Neural cell (in vitro differentiated cells): Measurements from ENCODE around the gene NECTIN3. TPM values are rescaled to one million over a fixed set of nuclear protein-coding genes. Genes with fewer than 3 reads are reported as not detected.

ENCODE experiments used
- H2AFZ ChIP-seq: fragments of 200-600, 300-800 bp; sonication (generic), shearing (Covaris generic); 2 replicates; pipeline ENCODE4 v1.6.0; 2014; ENCODE audit warnings: low read depth, mild to moderate bottlenecking, antibody characterized with exemption, low read length, moderate library complexity
- H3F3A ChIP-seq: fragments of 200-600 bp; shearing (Covaris generic); 2 replicates; pipeline ENCODE4 v1.6.1; 2016; ENCODE audit warnings: mild to moderate bottlenecking, moderate library complexity, mixed read lengths, antibody characterized with exemption, low read length; ENCODE audit not compliant: insufficient read depth, poor library complexity, severe bottlenecking
- H3K27ac ChIP-seq: fragments of 200-600, 300-800 bp; sonication (generic), shearing (Covaris generic); 2 replicates; pipeline ENCODE4 v1.5.1; 2014; ENCODE audit warnings: mild to moderate bottlenecking, low read length, moderate library complexity
- H3K27me3 ChIP-seq: fragments of 300-800, 200-600 bp; sonication (generic), shearing (Covaris generic); 2 replicates; pipeline ENCODE4 v1.6.0; 2014; ENCODE audit warnings: mild to moderate bottlenecking, low read depth, low read length, moderate library complexity; ENCODE audit not compliant: insufficient read depth
- H3K36me3 ChIP-seq: fragments of 300-800, 200-600 bp; sonication (generic), shearing (Covaris generic); 2 replicates; pipeline ENCODE4 v1.5.1; 2014; ENCODE audit warnings: mild to moderate bottlenecking, antibody characterized with exemption, low read length, moderate library complexity; ENCODE audit not compliant: insufficient read depth
- H3K4me2 ChIP-seq: fragments of 300-800, 200-600 bp; sonication (generic), shearing (Covaris generic); 2 replicates; pipeline ENCODE4 v1.6.0; 2014; ENCODE audit warnings: mild to moderate bottlenecking, low read length
- H3K4me3 ChIP-seq: fragments of 300-800, 200-600 bp; sonication (generic), shearing (Covaris generic); 2 replicates; pipeline ENCODE4 v1.5.1; 2014; ENCODE audit warnings: mild to moderate bottlenecking, low read length, moderate library complexity
- H3K79me2 ChIP-seq: fragments of 200-600 bp; shearing (Covaris generic); replicated peaks from 2 replicates; pipeline ENCODE4 v1.6.0; 2014; ENCODE audit warnings: mild to moderate bottlenecking, low read length, moderate library complexity; ENCODE audit not compliant: insufficient read depth
- H3K9ac ChIP-seq: fragments of 300-800, 200-600 bp; sonication (generic), shearing (Covaris generic); 2 replicates; pipeline ENCODE4 v1.6.1; 2016; ENCODE audit warnings: mild to moderate bottlenecking, low read length, mixed read lengths
- H3K9me2 ChIP-seq: fragments of 200-600 bp; shearing (Covaris generic); 2 replicates; pipeline ENCODE4 v1.6.1; 2016; ENCODE audit warnings: mild to moderate bottlenecking, low read length, mixed read lengths; ENCODE audit not compliant: insufficient read depth
- H3K9me3 ChIP-seq: fragments of 200-600, 300-800 bp; sonication (generic), shearing (Covaris generic); 2 replicates; pipeline ENCODE4 v1.6.1; 2016; ENCODE audit warnings: mild to moderate bottlenecking, mixed run types, low read length, moderate library complexity, mixed read lengths
- H4K20me1 ChIP-seq: fragments of 200-600 bp; shearing (Covaris generic); 2 replicates; pipeline ENCODE4 v1.6.1; 2016; ENCODE audit warnings: mild to moderate bottlenecking, mixed run types; ENCODE audit not compliant: insufficient read depth
- EP300 ChIP-seq: fragments of 450-650 bp; conservative IDR thresholded peaks from 2 replicates; pipeline ENCODE4 v1.6.1; 2014; ENCODE audit warnings: antibody characterized with exemption, mild to moderate bottlenecking, moderate library complexity; ENCODE audit not compliant: poor library complexity, severe bottlenecking
- EZH2 ChIP-seq: fragments of 200-600, 300-800 bp; shearing (Covaris generic), sonication (generic); IDR thresholded peaks from 2 replicates; pipeline ENCODE4 v1.6.1; 2014; ENCODE audit warnings: antibody characterized with exemption, low read length, borderline replicate concordance, mild to moderate bottlenecking; ENCODE audit not compliant: insufficient read depth, poor library complexity, severe bottlenecking
- MXI1 ChIP-seq: fragments of 450-650 bp; conservative IDR thresholded peaks from 2 replicates; pipeline ENCODE4 v1.6.1; 2014; ENCODE audit warnings: antibody characterized with exemption, mild to moderate bottlenecking; ENCODE audit not compliant: poor library complexity, severe bottlenecking
- POLR2AphosphoS5 ChIP-seq: IDR thresholded peaks from 2 replicates; pipeline ENCODE4 v1.6.1; 2012
- SMC3 ChIP-seq: fragments of 450-650 bp; conservative IDR thresholded peaks from 2 replicates; pipeline ENCODE4 v1.6.1; 2014; ENCODE audit warnings: antibody characterized with exemption, mild to moderate bottlenecking, moderate library complexity; ENCODE audit not compliant: poor library complexity
- TAF1 ChIP-seq: IDR thresholded peaks from 2 replicates; pipeline ENCODE4 v1.6.1; 2012; ENCODE audit warnings: low read depth
- polyA plus RNA-seq: library from polyadenylated mRNA; depleted of rRNA; stranded (reverse); fragments of >200 nt; gene quantifications from 2 replicates; pipeline ENCODE4 v1.2.3, GENCODE V29; 2014
- TF ChIP-seq, protein P1 (sequence below): fragments of 450-650 bp; IDR thresholded peaks from 2 replicates; pipeline ENCODE4 v1.5.1; 2014; ENCODE audit warnings: antibody characterized with exemption, mild to moderate bottlenecking, moderate library complexity; ENCODE audit not compliant: poor library complexity, severe bottlenecking
- TF ChIP-seq, protein P2 (sequence below): IDR thresholded peaks from 2 replicates; pipeline ENCODE4 v1.6.1; 2012; ENCODE audit warnings: borderline replicate concordance

The NECTIN3 gene
- polyA plus RNA-seq, 1 donor from 2014 or later = 2.4 TPM

DNA sequence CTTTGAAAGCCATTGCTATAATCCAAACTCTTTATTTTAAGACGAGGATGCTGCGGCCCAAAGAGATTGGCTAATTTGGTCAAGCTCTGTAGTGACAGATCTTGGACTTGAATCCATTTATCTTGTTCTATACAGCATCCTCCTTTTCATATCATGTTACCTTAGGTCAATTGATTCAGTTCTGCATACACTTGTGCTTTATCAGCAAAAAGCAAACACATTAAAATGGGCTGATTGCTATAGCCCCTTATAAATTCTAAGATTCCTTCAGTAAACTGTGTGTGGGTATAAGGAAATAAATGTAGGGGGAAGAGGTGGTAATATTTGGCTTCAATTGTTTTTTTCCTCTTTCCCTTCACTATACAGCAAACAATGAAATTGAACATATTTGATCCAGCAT is 40.1 kb upstream of the NECTIN3 start:
- H3K9ac ChIP-seq = no peak overlapping the region
- no peaks in the 10 kb centered on the region for H3K36me3 ChIP-seq
- H3K9me2 ChIP-seq = no peaks in the 10 kb centered on the region
- H4K20me1 ChIP-seq = no peaks in the 10 kb centered on the region
- H3F3A ChIP-seq = no peaks in the 10 kb centered on the region
- no peak overlapping the region for H2AFZ ChIP-seq
- H3K4me3 ChIP-seq = no peak overlapping the region
- no peaks in the 10 kb centered on the region for H3K79me2 ChIP-seq
- no peaks in the 10 kb centered on the region for H3K27me3 ChIP-seq
- H3K9me3 ChIP-seq = no peaks in the 10 kb centered on the region
- H3K4me2 ChIP-seq = no peak overlapping the region
- no peak overlapping the region for H3K27ac ChIP-seq
- TF ChIP-seq SMC3 (no peak), POLR2AphosphoS5 (no peak), EZH2 (no peak), EP300 (no peak), MXI1 (no peak), TAF1 (no peak)
- TF ChIP-seq, protein P1, sequence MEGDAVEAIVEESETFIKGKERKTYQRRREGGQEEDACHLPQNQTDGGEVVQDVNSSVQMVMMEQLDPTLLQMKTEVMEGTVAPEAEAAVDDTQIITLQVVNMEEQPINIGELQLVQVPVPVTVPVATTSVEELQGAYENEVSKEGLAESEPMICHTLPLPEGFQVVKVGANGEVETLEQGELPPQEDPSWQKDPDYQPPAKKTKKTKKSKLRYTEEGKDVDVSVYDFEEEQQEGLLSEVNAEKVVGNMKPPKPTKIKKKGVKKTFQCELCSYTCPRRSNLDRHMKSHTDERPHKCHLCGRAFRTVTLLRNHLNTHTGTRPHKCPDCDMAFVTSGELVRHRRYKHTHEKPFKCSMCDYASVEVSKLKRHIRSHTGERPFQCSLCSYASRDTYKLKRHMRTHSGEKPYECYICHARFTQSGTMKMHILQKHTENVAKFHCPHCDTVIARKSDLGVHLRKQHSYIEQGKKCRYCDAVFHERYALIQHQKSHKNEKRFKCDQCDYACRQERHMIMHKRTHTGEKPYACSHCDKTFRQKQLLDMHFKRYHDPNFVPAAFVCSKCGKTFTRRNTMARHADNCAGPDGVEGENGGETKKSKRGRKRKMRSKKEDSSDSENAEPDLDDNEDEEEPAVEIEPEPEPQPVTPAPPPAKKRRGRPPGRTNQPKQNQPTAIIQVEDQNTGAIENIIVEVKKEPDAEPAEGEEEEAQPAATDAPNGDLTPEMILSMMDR = no peak
- TF ChIP-seq, protein P2, sequence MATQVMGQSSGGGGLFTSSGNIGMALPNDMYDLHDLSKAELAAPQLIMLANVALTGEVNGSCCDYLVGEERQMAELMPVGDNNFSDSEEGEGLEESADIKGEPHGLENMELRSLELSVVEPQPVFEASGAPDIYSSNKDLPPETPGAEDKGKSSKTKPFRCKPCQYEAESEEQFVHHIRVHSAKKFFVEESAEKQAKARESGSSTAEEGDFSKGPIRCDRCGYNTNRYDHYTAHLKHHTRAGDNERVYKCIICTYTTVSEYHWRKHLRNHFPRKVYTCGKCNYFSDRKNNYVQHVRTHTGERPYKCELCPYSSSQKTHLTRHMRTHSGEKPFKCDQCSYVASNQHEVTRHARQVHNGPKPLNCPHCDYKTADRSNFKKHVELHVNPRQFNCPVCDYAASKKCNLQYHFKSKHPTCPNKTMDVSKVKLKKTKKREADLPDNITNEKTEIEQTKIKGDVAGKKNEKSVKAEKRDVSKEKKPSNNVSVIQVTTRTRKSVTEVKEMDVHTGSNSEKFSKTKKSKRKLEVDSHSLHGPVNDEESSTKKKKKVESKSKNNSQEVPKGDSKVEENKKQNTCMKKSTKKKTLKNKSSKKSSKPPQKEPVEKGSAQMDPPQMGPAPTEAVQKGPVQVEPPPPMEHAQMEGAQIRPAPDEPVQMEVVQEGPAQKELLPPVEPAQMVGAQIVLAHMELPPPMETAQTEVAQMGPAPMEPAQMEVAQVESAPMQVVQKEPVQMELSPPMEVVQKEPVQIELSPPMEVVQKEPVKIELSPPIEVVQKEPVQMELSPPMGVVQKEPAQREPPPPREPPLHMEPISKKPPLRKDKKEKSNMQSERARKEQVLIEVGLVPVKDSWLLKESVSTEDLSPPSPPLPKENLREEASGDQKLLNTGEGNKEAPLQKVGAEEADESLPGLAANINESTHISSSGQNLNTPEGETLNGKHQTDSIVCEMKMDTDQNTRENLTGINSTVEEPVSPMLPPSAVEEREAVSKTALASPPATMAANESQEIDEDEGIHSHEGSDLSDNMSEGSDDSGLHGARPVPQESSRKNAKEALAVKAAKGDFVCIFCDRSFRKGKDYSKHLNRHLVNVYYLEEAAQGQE = no peak

DNA sequence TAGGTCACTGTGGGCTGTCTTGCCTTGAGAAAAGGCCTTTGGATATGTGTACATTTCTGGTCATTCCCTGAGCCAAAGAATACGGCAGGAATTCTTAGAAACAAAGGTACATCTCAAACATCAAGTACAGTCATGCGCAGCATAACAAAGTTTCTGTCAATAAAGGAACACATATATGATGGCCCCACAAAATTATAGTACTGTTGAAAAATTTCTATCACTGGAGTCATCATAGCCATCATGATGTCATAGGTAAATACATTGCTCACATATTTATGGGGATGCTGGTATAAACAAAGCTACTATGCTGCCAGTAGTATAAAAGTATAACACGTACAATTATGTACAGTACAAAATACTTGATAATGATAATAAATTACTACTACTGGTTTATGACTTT is 38.9 kb upstream of the NECTIN3 start:
- Histone ChIP-seq H3K9ac (no peak overlapping the region), H3K4me3 (no peak overlapping the region), H3K27ac (no peak overlapping the region), H4K20me1 (no peaks in the 10 kb centered on the region), H2AFZ (no peak overlapping the region), H3K9me3 (no peaks in the 10 kb centered on the region), H3K4me2 (no peak overlapping the region), H3K9me2 (no peaks in the 10 kb centered on the region), H3K27me3 (no peaks in the 10 kb centered on the region), H3F3A (no peaks in the 10 kb centered on the region), H3K79me2 (no peaks in the 10 kb centered on the region), H3K36me3 (no peaks in the 10 kb centered on the region)
- TF ChIP-seq MXI1 (no peak), EP300 (no peak), SMC3 (no peak)
- TF ChIP-seq, protein P2 = no peak
